DOHH2 (cell line): ENCODE measurements around the gene COL4A1.

Experiments
- H3F3A ChIP-seq: fragments of 200-600 bp; sonication (generic), shearing (Covaris generic); 2 replicates; pipeline ENCODE4 v1.6.0; 2016; ENCODE audit warnings: antibody characterized with exemption, mild to moderate bottlenecking; ENCODE audit not compliant: control insufficient read depth, insufficient read depth
- H3K27ac ChIP-seq: fragments of 200-600 bp; sonication (generic); 2 replicates; pipeline ENCODE4 v1.5.1; 2014; ENCODE audit warnings: low read depth, mild to moderate bottlenecking, low read length, moderate library complexity
- H3K27me3 ChIP-seq: fragments of 200-600 bp; sonication (generic); 2 replicates; pipeline ENCODE4 v1.6.1; 2014; ENCODE audit warnings: mild to moderate bottlenecking, low read length, mixed read lengths; ENCODE audit not compliant: control insufficient read depth
- H3K36me3 ChIP-seq: fragments of 200-600 bp; sonication (generic); 2 replicates; pipeline ENCODE4 v1.6.1; 2014; ENCODE audit warnings: mild to moderate bottlenecking, low read length, moderate library complexity, mixed read lengths; ENCODE audit not compliant: control insufficient read depth
- H3K4me1 ChIP-seq: fragments of 200-600 bp; sonication (generic); 2 replicates; pipeline ENCODE4 v1.6.1; 2014; ENCODE audit warnings: mild to moderate bottlenecking, low read length, mixed read lengths; ENCODE audit not compliant: control insufficient read depth
- H3K4me2 ChIP-seq: fragments of 200-600 bp; sonication (generic); 2 replicates; pipeline ENCODE4 v1.6.0; 2014; ENCODE audit warnings: mild to moderate bottlenecking, low read length, moderate library complexity
- H3K4me3 ChIP-seq: fragments of 200-600 bp; sonication (generic); 2 replicates; pipeline ENCODE4 v1.5.1; 2014; ENCODE audit warnings: mild to moderate bottlenecking, low read length, mixed read lengths
- H3K79me2 ChIP-seq: fragments of 200-600 bp; sonication (generic); 2 replicates; pipeline ENCODE4 v1.6.1; 2014; ENCODE audit warnings: mild to moderate bottlenecking, low read length, mixed read lengths; ENCODE audit not compliant: control insufficient read depth
- H3K9me2 ChIP-seq: fragments of 200-600 bp; sonication (generic); replicated peaks from 2 replicates; pipeline ENCODE4 v1.6.1; 2014; ENCODE audit warnings: mild to moderate bottlenecking, low read length, mixed read lengths; ENCODE audit not compliant: control insufficient read depth
- H3K9me3 ChIP-seq: fragments of 200-600 bp; sonication (generic); 2 replicates; pipeline ENCODE4 v1.6.1; 2014; ENCODE audit warnings: antibody characterized with exemption, low read length, mixed read lengths; ENCODE audit not compliant: control insufficient read depth, insufficient read depth
- H4K20me1 ChIP-seq: fragments of 200-600 bp; sonication (generic); 2 replicates; pipeline ENCODE4 v1.6.0; 2014; ENCODE audit warnings: low read depth, mild to moderate bottlenecking, antibody characterized with exemption, low read length, moderate library complexity; ENCODE audit not compliant: control insufficient read depth, insufficient read depth
- EZH2phosphoT487 ChIP-seq: fragments of 200-600 bp; sonication (generic); IDR thresholded peaks from 2 replicates; pipeline ENCODE4 v1.6.1; 2017; ENCODE audit warnings: borderline replicate concordance, mild to moderate bottlenecking, antibody characterized with exemption, low read length, moderate library complexity, mixed read lengths
- TF ChIP-seq, protein P1 (sequence below): fragments of 200-600 bp; sonication (generic); IDR thresholded peaks from one replicate; pipeline ENCODE4 v1.5.1; 2014; ENCODE audit warnings: antibody characterized with exemption, mild to moderate bottlenecking, low read depth, low read length; ENCODE audit not compliant: poor library complexity, severe bottlenecking

The COL4A1 gene

DNA sequence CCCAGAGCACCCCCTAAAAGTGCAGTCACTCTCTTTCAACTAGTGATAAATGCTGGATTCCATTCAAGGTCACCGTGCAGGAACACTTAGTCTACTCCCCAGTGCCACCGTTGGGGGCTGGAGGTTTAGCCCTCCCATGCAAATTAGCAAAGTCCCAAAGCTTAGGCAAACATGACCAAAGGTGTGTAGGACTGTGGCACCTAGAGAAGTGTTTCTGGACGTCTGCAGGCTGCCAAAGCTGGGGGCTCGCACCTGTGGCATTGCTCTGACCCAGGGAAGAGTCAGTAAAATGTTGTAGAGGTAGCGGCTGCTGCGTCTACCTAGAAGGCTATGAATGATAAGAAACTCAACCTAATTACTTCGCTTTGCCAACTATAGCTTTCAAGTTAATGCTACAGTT lies 13.9 kb downstream of the COL4A1 start:
- Histone ChIP-seq H3F3A (no peaks in the 10 kb centered on the region), H3K4me2 (no peak overlapping the region), H3K27me3 (no peaks in the 10 kb centered on the region), H3K36me3 (no peaks in the 10 kb centered on the region), H3K4me1 (no peaks in the 10 kb centered on the region), H3K27ac (no peak overlapping the region), H3K9me3 (no peaks in the 10 kb centered on the region), H3K79me2 (no peaks in the 10 kb centered on the region), H3K4me3 (no peak overlapping the region), H4K20me1 (no peaks in the 10 kb centered on the region), H3K9me2 (no peaks in the 10 kb centered on the region)
- TF ChIP-seq EZH2phosphoT487 = no peak

- TF ChIP-seq EZH2phosphoT487 = no peak
- TF ChIP-seq, protein P1, sequence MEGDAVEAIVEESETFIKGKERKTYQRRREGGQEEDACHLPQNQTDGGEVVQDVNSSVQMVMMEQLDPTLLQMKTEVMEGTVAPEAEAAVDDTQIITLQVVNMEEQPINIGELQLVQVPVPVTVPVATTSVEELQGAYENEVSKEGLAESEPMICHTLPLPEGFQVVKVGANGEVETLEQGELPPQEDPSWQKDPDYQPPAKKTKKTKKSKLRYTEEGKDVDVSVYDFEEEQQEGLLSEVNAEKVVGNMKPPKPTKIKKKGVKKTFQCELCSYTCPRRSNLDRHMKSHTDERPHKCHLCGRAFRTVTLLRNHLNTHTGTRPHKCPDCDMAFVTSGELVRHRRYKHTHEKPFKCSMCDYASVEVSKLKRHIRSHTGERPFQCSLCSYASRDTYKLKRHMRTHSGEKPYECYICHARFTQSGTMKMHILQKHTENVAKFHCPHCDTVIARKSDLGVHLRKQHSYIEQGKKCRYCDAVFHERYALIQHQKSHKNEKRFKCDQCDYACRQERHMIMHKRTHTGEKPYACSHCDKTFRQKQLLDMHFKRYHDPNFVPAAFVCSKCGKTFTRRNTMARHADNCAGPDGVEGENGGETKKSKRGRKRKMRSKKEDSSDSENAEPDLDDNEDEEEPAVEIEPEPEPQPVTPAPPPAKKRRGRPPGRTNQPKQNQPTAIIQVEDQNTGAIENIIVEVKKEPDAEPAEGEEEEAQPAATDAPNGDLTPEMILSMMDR = no peak
These were observed 15.7 kb downstream of the COL4A1 start for GRCh38 chr13:110291286-110291685.

DNA sequence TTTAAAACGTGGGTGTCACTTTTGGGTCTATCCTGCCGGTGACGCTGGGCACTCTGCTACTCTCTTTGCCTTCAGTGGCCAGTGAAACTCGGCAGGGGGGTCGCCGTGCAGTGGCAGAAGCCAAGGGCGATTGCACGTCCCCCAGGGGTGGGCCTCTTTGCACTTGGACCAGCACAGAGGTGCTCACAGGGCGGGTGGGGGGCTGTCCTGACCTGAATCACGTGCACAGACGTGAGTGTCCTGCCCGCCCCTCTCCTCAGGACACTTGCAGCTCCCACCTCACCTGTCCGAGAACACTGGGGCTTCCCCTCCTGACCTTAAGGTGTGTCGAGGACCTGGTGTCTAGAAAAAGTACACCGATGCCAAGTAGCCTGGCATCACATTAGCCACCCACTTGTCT lies 16.1 kb downstream of the COL4A1 start:
- H3K9me2 ChIP-seq = no peaks in the 10 kb centered on the region
- no peaks in the 10 kb centered on the region for H4K20me1 ChIP-seq
- H3K4me1 ChIP-seq = no peaks in the 10 kb centered on the region
- no peaks in the 10 kb centered on the region for H3K9me3 ChIP-seq
- H3F3A ChIP-seq = no peaks in the 10 kb centered on the region
- no peaks in the 10 kb centered on the region for H3K36me3 ChIP-seq
- H3K79me2 ChIP-seq = no peaks in the 10 kb centered on the region
- no peaks in the 10 kb centered on the region for H3K27me3 ChIP-seq
- no peak overlapping the region for H3K27ac ChIP-seq
- no peak overlapping the region for H3K4me3 ChIP-seq
- H3K4me2 ChIP-seq = no peak overlapping the region
- TF ChIP-seq EZH2phosphoT487 = no peak
- TF ChIP-seq, protein P1 = no peak

More at GRCh38 chr13:110291286-110291685, 15.7 kb downstream of the COL4A1 start:
- Histone ChIP-seq H3K9me2 (no peaks in the 10 kb centered on the region), H3K36me3 (no peaks in the 10 kb centered on the region), H3K27me3 (no peaks in the 10 kb centered on the region), H3F3A (no peaks in the 10 kb centered on the region), H4K20me1 (no peaks in the 10 kb centered on the region), H3K4me1 (no peaks in the 10 kb centered on the region), H3K79me2 (no peaks in the 10 kb centered on the region), H3K4me2 (no peak overlapping the region), H3K27ac (no peak overlapping the region), H3K9me3 (no peaks in the 10 kb centered on the region), H3K4me3 (no peak overlapping the region)

- H3K27ac ChIP-seq = no peak overlapping the region
- H3K4me3 ChIP-seq = no peak overlapping the region
- H3K79me2 ChIP-seq = no peaks in the 10 kb centered on the region
- H3K9me2 ChIP-seq = no peaks in the 10 kb centered on the region
- no peaks in the 10 kb centered on the region for H3K36me3 ChIP-seq
- H3F3A ChIP-seq = no peaks in the 10 kb centered on the region
- H3K9me3 ChIP-seq = no peaks in the 10 kb centered on the region
- H3K4me2 ChIP-seq = no peak overlapping the region
- H3K4me1 ChIP-seq = no peaks in the 10 kb centered on the region
- H4K20me1 ChIP-seq = no peaks in the 10 kb centered on the region
- H3K27me3 ChIP-seq = no peaks in the 10 kb centered on the region
- TF ChIP-seq, protein P1 = no peak
- no peak for TF ChIP-seq EZH2phosphoT487
These were observed 16.8 kb downstream of the COL4A1 start for GRCh38 chr13:110290153-110290552.
